WI38 (cell line): ENCODE results near the gene ZNF316.
"Not testable (repeated sequence)": the region's sequence is repeated elsewhere in the genome, so short reads cannot be mapped to it uniquely, and the experiment has no call there.

Experiments
- H3K4me3 ChIP-seq: 2 replicates; pipeline ENCODE4 v1.5.1; 2011; ENCODE audit warnings: low read depth, mild to moderate bottlenecking, control low read depth, low read length
- TF ChIP-seq, protein P1 (sequence below): IDR thresholded peaks from 2 replicates; pipeline ENCODE4 v1.5.1; 2012; ENCODE audit warnings: low read depth, mild to moderate bottlenecking, control low read depth, low read length

ZNF316 gene

DNA sequence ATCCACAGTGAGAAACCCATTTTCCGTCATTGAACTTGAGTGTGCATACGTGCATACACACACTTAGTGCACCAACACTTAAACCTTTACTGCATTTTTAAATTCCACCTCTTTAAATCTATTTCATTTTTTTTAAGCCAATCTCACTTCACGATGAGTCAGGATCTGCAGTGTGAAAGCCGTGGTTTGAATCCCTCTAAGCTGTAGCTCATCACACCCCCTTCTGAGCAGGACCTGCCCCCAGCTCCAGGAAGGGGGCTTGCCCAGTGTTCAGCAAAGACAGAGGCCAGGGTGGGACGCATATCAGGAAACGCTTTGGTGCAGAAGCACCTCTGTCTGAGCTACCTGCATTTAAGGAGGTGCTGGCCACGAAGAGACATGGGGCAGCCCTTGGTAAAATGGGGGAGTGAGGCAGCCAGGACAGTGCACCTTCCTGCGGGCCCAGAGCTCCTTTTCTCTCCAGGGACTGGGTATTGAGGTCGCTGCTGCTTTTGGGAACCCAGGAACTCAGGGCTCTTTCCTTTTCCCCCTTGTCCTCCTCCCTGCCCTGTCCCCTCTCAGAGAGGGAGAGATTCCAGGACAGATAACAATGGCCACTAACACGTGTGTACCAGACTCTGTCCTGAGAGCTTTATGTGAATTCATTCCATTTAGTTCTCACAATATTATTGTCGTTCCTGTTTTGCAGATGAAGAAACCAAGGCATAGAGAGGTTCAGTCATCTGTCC is 21.7 kb downstream of the ZNF316 start:
- TF ChIP-seq, protein P1, sequence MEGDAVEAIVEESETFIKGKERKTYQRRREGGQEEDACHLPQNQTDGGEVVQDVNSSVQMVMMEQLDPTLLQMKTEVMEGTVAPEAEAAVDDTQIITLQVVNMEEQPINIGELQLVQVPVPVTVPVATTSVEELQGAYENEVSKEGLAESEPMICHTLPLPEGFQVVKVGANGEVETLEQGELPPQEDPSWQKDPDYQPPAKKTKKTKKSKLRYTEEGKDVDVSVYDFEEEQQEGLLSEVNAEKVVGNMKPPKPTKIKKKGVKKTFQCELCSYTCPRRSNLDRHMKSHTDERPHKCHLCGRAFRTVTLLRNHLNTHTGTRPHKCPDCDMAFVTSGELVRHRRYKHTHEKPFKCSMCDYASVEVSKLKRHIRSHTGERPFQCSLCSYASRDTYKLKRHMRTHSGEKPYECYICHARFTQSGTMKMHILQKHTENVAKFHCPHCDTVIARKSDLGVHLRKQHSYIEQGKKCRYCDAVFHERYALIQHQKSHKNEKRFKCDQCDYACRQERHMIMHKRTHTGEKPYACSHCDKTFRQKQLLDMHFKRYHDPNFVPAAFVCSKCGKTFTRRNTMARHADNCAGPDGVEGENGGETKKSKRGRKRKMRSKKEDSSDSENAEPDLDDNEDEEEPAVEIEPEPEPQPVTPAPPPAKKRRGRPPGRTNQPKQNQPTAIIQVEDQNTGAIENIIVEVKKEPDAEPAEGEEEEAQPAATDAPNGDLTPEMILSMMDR, result no peak
- H3K4me3 ChIP-seq, result no peak overlapping the region

GRCh38 chr7:6670851-6671250 is 33.7 kb downstream of the ZNF316 start:
- not testable (repeated sequence) for H3K4me3 ChIP-seq

DNA sequence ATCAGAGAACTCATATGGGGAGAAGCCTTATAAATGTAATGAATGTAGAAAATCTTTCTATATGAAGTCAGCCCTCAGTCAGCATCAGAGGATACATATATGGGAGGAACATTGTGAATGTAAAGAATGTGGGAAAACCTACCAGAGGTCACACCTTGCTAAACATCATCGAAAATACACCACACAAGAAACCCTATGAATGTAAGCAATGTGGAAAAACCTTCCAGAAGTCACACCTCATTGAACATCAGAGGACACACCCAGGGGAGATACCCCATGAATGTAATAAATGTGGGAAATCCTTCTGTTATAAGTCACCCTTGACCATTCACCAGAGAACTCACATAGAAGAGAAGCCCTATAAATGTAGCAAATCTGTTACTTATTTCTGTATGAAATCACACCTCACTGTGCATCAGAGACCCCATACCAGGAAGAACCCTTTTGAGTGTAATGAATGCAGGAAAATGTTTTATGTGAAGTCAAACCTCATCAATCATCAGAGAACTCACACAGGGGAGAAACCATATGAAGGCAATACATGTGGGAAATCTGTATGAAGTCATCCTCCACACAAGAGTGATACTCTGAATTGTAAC is 38.8 kb downstream of the ZNF316 start:
- no peak overlapping the region for H3K4me3 ChIP-seq
- TF ChIP-seq, protein P1, result no peak

DNA sequence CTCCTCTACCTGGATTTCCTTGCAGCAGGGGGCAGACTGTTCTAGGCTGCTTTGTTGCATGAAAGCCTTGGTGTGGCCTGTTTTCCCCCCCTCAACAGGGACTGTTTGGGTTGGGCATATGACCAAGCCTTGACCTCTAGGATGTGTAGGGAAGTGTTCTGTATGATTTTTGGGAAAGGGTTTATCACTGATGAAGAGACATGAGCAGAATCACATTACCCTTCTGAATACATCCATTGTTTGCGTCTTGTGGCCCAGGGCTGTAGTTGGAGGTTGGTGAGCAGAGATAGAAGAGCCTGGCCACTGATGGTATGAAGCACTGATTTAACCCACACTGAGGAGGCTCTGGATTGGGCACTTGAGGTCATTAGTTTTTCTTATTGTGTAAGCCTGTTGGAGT is 43.0 kb downstream of the ZNF316 start:
- TF ChIP-seq, protein P1, result no peak
- no peak overlapping the region for H3K4me3 ChIP-seq

DNA sequence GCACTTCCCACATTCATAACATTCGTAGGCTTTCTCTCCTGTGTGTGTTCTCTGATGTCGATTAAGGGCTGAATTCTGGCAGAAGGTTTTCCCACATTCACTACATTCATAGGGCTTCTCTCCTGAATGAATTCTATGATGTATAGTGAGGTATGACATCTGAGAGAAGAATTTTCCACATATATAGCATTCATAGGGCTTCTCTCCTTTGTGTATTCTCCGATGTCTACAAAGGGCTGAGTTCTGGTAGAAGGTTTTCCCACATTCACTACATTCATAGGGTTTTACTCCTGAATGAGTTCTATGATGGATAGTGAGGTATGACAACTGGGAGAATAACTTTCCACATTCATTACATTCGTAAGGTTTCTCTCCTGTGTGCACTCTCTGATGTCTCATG is 54.0 kb downstream of the ZNF316 start:
- H3K4me3 ChIP-seq, result no peak overlapping the region
- TF ChIP-seq, protein P1, result no peak

DNA sequence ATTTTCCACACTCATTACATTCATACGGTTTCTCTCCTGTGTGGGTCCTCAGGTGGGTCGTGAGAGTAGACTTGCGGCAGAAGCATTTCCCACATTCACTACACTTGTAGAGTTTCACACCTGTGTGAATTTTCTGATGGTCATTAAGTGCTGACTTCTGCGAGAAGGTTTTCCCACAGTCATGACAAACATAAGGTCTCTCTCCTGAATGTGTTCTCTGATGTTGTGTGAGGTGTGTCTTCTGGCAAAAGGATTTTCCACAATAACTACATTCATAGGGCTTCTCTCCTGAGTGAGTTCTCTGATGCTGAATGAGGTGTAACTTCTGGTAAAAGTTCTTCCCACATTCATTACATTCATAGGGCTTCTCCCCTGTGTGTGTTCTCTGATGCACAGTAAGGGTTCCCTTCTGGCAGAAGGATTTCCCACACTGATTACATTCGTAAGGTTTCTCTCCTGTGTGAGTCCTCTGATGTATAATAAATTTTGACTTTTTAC is 54.5 kb downstream of the ZNF316 start:
- TF ChIP-seq, protein P1, result no peak
- no peak overlapping the region for H3K4me3 ChIP-seq

- no peak overlapping the region for H3K4me3 ChIP-seq
- TF ChIP-seq, protein P1, result no peak
Observed at GRCh38 chr7:6700793-6701192, 63.7 kb downstream of the ZNF316 start.
